ENCODE results near the gene BEST3.

The BEST3 gene

DNA sequence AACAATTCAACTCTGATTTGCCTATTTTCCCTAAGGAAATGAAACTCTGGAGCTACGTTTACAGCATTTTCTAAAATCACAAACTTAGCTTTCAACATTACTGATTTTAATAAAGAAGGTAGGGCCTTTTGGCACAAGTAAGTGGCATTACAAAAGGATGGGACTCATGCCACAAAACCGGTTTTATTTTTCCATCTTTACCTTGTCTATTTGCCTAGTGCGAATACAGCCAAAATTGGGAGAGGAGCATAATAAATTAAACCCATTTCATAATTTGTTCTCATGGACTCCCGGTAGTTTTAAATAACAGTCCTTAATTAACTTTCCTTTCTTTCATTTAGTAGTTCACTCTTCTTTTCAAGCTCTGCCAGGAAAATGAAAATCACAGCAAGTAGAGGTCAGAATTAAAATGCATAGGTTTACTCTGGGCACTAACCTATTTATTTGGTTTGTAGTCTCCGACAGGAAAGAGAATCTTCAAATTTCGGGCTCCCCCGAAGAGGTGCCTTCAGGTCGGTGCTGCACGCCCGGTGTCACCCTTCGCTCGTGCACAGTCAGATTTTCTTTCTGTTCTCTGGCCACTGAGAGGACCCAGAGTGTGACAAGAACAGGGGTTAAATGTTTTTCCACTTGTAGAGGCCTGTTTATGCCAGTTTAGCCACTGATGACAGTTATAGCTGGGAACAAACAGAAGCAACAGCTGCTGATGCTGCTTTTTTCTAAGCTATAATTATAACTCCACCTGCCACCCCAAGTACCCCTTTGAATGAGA lies at the start of gene BEST3:
TSS of gene BEST3 (minus strand) at position 535 of the 772 bp plus-strand sequence. CDS start 1,505 bp downstream, outside the sequence.
- no peak within 1 kb of the TSS for H3K27ac ChIP-seq
- no peak for DNase-seq (ENCODE audit: low read depth, low spot score)

DNA sequence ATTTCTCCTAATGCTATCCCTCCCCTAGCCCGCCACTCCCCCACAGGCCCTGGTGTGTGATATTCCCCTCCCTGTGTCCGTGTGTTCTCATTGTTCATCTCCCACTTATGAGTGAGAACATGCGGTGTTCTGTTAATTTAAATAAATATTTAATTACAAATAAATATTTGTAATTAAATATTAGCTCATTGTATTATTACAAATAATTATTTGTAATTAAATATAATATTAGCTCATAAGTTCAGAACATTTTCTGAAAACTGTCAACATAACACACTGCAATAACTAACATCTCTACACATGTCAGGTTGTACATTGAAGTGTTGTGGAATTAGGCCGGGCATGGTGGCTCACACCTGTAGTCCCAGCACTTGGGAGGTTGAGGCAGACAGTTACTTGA lies 45.0 kb upstream of the BEST3 start:
- no peak for DNase-seq (ENCODE audit: low read depth, low spot score)
- no peak overlapping the region for H3K27ac ChIP-seq

DNA sequence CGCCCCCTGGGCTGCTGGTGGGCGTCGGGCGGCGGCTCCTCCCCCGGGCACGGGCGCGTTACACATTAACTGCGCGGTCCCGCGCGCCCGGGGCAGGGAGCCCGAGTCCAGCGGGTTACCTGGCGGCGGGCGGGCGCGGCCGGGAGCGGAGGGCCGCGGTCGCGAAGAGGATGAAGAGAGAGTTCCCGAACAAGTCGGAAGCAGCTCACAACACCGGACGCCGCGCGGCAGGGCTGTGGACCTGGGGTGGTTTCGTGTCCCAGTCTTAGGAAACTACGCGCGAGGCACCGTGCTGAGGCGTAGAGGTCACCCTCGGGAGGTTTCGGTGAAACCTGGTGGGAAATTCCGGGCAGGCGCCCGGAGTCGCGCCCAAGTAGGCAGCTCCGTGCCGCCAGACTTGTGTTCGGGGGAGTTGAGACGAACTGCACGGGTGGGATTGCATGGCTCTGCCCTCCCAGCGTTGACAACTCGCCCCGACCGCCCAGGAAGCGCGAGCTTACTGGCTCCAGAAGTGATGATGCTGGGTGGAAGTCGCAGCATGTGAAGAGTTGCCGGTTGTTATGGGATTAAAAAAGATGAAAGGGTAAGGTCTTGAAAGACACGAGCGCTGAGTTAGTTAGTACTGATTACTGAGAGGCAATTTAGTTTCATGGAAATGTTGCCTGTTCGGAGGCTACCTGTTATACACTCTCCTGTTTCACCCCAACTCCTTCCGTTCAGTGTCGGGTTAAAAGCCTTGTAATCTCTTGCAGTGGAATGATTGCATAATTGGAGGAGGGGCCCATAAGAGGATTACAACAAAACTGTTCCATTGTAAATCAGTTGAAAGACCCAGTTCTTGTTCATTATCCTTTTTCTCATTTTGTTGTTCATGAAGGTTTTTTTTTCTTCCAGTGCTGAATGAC lies 40.4 kb upstream of the BEST3 start:
- no peak for DNase-seq (ENCODE audit: low read depth, low spot score)
- H3K27ac ChIP-seq = peak overlapping the region; percentile 72

DNA sequence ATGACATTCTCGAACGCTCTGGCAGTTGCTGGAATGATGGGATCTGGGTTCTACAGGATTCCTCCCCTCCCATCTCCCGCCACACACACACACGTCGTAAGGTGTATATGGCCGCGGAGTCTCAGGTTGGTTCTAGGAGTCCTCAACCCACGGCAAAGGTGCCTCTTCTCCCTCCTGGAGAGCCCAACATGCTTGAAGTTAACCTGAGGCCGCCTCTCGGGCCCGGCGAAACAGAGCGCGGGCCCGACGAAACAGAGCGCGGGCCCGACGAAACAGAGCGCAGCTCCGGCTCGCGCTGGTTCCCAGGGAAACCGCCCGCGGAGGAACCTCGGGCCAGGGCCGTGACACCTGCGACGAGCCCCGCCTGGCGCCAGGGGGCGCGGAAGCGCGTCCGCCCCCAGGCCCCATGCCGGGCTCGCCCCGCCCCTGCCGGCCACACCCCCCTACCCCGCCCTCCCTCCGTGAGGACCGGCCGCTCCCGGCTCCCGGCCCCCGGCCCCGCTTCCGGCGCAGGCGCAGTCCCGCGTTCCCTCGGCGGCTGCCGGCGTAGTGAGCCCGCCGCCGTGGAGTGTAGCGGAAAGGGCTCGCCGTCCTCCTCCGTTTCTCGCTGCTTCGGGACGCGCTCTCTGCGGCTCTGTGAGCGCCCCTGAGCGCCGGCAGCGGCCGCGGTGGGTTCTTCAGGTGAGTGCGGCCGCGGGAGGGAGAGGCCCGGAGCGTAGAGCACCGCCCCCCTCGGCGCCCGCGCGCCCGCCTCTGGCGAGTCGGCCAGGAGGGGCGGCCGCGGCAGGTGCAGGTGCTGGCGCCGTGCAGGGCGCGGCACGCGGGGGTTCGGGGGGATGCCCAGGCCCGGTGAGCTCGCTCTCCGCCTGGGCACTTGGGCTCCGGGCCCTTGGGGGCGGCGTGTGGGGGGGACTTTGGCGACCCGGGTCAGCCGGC lies 39.5 kb upstream of the BEST3 start, which contains the start of gene RAB3IP:
TSS of gene RAB3IP (plus strand) at position 510 of the 936 bp plus-strand sequence. CDS start 16,549 bp downstream, outside the sequence.
- DNase-seq (ENCODE audit: low read depth, low spot score) = no peak
- H3K27ac ChIP-seq = peak within 1 kb of the TSS; percentile 72

DNA sequence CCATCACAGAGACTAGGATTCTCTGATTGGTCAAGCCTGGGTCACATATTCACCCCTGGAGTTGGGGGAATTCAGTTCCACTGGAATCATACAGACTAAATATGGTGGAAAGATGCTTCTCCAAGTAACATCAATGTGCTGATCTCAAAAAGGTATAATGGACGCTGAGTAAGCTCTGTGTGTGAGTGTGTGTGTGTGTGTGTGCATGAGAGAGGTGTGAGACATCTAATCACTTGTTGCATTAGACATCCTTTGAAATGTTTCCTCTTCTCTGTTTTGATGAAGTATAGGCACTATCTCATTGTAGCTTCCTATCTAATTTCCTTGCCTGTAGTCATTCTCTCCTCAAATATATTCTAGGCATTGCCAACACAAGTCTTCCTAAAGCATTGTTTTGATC lies 34.5 kb upstream of the BEST3 start:
- H3K27ac ChIP-seq = no peak overlapping the region
- no peak for DNase-seq (ENCODE audit: low read depth, low spot score)

DNA sequence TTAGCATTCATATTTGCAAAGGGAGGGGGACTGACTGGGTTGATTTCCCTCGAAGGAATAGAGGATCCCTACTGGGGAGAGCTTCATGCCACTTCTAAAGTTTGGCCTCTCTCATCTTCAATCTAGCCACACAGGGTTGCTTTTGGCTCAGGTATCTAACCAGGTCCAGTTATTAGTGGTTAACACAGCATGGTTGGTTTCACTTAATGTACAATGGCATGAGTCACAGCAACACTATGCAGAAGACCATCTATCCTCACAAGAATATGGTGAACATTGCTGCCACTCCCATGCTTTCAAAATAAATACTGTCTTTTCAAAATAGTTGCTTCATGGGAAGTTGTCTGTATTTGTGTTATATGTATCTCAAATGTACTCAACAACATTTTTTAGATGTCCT lies 33.0 kb upstream of the BEST3 start:
- no peak for DNase-seq (ENCODE audit: low read depth, low spot score)
- no peak overlapping the region for H3K27ac ChIP-seq

DNA sequence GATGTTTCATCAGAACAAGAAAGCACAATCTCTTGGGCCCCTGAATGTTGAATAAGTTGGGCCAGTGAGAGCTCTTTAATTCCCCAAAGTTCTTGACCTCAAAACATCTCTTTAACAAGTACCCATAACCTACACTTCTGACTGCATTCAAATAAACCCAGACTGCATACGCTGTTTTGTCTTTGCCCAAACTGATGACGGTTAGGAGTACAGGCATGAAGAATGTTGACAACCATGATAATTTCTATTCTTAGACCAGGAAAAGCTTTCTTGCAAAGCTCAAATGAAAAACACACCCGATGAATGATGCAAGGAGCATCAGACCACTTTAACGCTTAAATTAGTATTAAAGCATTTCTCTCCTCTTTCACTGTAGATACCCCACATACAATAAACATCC lies 27.8 kb upstream of the BEST3 start:
- H3K27ac ChIP-seq = no peak overlapping the region
- no peak for DNase-seq (ENCODE audit: low read depth, low spot score)

DNA sequence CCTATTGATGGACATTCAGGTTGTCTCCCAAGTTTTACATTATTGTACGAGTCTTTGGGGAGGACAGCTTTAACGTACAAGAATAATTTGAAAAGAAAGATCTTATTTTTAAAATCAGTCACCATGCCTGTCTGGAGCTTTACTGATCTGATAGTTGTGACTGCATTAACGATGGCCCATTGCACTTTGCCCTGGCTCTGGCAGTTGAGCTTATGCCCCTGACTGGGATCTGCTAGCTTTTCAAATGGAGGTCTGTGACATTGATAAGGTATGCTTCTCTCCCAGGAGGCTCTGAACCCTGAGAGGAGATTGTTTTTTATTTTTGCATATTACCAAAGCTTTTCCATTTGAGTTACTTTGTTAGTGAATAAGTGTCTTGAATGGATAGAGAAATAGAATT lies 21.6 kb upstream of the BEST3 start:
- H3K27ac ChIP-seq = no peak overlapping the region

DNA sequence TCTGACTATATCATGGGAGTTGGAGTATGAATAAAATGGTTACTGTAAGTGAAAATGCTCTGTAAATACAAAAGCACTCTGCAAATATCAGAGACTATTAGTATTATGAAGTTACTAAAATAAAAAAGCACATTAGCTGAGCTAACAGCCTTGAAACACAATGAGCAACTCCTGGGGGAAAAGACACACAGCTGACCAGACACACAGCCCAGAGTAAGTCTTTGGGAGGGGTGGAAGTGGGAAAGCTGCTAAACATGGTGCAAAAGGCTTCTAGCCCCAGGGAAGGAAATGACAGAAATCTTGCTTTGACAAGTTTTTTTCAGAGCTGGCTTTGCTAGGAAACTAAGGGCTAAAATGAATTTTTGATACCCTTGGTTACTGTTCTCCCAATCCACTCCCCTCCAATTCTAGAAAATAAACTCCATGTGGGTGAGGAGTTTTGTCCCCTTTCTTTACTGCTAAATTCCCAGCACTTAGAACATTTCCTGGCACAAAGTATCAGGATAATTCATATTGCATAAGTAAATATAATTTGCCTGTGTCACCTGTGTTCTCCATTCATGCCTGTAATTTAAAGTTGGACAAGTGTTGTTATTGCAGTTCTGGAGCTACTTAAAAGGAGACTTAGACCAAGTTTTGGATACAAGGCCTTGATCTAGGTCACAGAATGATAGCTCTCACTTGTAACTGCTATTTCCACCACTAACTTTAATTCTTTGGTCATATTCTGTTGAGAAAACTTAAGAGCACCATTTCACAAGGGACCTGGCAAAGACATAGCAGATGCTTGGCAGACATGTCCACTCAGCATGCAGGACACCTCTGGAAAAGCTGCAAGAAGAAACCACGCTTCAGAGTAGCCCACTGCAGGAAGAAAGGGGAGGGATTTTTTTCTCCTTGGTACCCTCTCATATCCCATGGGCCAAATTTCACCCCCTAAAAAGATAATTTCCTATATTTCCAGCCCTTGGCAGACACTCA lies 20.5 kb upstream of the BEST3 start:
- H3K27ac ChIP-seq = no peak overlapping the region
- no peak for DNase-seq (ENCODE audit: low read depth, low spot score)

More for the DNA sequence above, 21.6 kb upstream of the BEST3 start:
- DNase-seq (ENCODE audit: low read depth, low spot score) = no peak

DNA sequence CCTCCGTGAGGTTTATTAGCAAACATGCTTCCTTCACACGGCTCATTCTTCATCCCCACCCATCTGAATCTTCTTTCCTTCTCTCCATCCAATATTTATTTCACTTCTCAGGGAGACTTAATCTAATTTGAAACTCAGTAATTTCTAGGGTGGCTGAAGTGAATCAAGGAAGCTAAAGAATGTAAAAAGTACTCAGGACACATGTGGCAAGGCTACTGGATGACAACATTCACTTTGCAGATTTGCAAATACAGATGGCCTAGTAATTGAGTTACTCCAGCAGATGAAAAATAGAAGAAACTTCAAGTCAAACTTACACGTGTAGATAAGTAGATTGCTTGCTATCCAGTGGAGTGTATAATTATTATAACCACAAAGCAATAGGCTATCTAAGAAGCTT lies 15.4 kb upstream of the BEST3 start:
- no peak for DNase-seq (ENCODE audit: low read depth, low spot score)
- no peak overlapping the region for H3K27ac ChIP-seq

DNA sequence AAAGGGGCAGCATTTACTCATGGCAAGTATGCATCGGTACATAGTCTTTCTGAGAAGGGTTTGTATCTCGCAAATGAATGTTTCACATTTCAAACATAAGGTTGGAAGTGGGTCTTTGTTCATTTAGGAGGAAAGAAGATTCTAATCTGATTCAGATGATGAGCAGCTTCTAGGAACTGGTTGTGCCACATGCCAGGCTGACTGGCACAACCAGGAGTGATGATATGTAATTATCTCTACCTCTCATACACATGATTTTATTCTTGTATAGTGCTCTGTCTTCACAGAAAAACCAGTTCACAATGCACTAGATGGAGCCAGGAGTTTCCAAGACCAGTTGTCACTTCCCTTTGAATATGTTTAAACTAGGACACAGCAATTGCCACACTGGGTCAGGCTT lies 13.7 kb upstream of the BEST3 start:
- DNase-seq (ENCODE audit: low read depth, low spot score) = peak; percentile 6
- no peak overlapping the region for H3K27ac ChIP-seq

DNA sequence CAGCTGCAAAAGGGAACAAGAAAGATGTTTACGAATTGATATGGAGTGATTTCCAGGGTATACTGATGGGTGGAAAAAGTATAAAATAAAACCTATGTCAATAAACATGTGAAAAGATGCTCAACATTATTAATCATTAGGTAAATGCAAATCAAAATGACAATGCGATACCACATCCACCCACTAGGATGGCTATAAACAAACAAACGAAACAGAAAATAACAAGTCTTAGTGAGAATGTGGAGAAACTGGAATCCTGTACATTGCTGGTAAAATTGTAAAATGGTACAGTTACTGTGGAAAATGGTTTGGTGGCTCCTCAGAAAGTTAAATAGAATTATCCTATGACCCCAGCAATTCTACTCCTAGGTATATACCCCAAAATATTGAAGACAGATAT lies 9.5 kb upstream of the BEST3 start:
- DNase-seq (ENCODE audit: low read depth, low spot score) = no peak

DNA sequence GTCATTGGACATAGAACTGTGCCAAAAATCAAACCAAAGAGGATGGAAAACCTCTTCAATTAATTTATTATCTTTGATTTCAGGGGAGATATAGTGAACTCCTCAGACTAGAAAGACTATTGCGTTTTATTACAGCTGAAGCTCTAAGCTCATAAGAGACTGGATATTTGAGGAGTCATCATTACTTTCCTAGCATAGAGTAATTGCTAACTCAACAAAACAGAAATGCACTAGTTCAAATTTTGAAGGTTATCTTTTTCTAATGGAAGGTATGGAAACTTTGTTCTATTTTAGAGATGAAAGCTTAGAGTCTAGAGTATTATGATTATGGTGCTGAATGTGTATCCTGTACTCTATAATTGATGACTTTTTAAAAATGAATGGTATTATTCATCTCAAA lies 5.3 kb upstream of the BEST3 start:
- no peak for DNase-seq (ENCODE audit: low read depth, low spot score)
- no peak overlapping the region for H3K27ac ChIP-seq

More for the DNA sequence above, 9.5 kb upstream of the BEST3 start:
- H3K27ac ChIP-seq = no peak overlapping the region

DNA sequence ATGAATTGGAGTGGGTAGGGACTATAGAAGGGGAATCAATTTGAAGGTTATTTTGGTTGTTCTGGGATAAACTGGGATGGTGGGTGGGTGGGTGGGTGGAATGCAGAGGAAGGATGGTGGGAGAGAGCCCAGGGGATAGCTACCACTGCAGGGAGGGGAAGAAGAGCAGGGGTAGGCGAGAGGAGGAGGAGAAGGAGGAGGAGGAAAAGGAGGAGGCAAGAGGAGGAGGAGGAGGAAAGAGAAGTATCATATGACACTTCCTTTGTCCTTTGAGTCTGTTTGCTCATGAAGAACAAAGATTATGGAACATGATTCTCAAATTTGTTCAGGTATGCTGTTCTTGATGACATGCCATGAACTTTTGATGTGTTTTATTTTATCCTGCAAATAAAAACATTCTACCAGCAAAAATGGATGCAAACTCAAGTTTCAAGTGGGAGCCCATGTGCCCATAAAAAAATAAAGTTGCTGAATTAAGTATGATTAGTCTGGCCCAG lies 4.1 kb upstream of the BEST3 start:
- DNase-seq (ENCODE audit: low read depth, low spot score) = no peak
- H3K27ac ChIP-seq = no peak overlapping the region

DNA sequence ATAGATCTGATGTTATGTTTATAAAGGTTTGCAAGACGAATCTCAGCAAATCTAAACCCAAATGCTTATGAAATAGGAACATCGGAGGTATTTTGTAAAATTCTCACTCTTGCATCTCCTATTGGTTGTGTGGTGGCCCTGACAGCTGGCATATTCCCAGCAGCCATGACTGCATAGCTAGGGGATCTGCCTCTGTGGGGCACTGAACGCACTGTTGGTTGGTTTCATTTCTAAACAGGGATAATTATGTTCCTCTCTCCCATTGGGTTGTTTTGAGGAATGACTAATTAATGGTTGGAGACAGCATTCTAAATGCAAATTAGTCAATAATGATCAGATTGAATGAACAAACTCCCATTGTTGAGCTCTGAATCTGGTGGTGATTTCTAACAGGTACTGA lies 2.7 kb upstream of the BEST3 start:
- no peak overlapping the region for H3K27ac ChIP-seq
- no peak for DNase-seq (ENCODE audit: low read depth, low spot score)

DNA sequence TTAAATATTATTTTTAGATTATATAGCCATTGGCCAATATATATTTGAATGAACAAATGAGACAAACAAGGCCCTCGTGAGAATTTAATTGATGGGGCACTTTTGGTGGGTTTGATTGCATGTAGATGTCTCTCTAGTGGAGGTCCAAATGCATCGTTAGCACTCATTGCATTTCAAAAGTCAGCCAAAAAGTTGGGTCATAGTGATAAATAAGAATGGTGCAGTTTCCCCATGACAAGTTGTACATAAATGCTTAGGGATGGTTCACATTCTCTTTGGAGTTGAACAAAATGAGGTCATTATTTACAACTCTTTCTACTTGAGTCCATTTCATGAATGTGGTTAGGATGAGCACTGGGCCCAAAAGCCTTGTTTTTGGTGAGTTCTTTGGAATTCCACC lies 1.0 kb downstream of the BEST3 start:
- no peak for DNase-seq (ENCODE audit: low read depth, low spot score)
- H3K27ac ChIP-seq = no peak overlapping the region

DNA sequence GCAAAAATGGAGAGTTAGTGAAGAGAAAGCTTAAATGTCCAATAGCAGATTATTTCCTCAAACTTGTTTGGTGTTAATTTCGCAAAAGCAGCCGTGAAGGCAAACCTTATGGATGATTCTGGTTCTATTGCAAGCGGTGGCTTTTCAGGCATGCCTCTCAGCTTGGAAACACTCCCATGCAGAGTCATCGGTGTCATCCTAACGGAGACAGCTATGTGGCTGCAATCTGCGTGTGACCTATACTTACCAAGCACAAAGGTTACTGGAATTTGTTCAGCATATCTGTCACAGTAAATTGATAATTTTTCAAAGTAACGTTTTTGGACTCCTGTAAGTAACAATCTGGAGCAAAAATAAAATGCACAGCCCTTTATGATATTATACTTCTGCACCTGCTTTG lies 5.0 kb downstream of the BEST3 start:
- no peak for DNase-seq (ENCODE audit: low read depth, low spot score)
- no peak overlapping the region for H3K27ac ChIP-seq

DNA sequence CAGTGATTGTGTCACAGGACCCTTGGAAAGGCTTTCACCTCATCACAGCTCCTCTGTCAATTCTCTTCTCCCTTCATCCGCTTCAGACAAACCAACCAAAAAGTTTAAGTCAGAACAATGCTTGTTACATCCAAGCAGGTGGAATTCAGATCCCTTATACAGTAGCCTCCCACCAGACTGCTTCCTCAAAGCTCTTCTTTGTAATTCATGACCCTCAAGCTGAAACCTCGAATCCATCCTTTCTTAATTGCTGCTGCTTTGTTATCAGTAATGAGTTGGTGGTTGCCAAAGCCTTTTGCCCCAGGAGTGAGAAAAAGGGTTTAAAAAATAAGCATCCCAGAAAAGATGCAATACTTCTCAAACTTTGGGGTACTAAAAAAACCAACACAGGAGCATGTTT lies 9.5 kb downstream of the BEST3 start:
- no peak for DNase-seq (ENCODE audit: low read depth, low spot score)
- H3K27ac ChIP-seq = peak overlapping the region; percentile 61
